Measurements from ENCODE around the gene DSCAM. TPM values are rescaled to one million over a fixed set of nuclear protein-coding genes. Genes with fewer than 3 reads are reported as not detected.

Gene DSCAM
- total RNA-seq, 4 donors from 2014 or later: not detected

DNA sequence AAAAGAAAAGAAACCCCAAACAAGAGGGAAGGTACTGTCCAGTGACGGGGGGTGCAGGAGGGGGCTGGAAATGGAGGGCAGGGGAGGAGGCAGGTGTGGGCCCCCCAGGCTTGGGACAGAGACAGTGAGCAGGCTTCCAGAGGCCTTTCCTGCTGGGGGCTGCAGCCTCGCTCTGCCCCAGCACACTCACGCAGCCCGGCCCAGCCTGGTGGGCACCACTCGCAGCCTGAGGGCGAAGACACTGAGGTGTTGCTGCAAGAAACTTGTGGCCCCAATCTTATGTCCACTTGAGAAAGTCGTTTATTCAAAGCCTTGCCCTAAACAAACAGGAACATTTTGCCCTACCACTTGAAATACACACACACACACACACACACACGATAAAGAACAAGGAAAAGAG is 705.3 kb downstream of the DSCAM start:
- Histone ChIP-seq H3K4me3 (no peak overlapping the region), H3K36me3 (no peaks in the 10 kb centered on the region), H3K9me3 (no peaks in the 10 kb centered on the region), H3K27ac (no peak overlapping the region), H3K4me1 (no peaks in the 10 kb centered on the region), H3K27me3 (no peaks in the 10 kb centered on the region)
- WGBS, 2 donors (ENCODE audit: low coverage in 1 of 2): 34 to 100% methylated on average over 1 to 2 of the region's 8 CpGs
- no peak for ATAC-seq
- no peak for TF ChIP-seq EP300 (IDR thresholded peaks at IDR 0.05)
- TF ChIP-seq, protein P1, sequence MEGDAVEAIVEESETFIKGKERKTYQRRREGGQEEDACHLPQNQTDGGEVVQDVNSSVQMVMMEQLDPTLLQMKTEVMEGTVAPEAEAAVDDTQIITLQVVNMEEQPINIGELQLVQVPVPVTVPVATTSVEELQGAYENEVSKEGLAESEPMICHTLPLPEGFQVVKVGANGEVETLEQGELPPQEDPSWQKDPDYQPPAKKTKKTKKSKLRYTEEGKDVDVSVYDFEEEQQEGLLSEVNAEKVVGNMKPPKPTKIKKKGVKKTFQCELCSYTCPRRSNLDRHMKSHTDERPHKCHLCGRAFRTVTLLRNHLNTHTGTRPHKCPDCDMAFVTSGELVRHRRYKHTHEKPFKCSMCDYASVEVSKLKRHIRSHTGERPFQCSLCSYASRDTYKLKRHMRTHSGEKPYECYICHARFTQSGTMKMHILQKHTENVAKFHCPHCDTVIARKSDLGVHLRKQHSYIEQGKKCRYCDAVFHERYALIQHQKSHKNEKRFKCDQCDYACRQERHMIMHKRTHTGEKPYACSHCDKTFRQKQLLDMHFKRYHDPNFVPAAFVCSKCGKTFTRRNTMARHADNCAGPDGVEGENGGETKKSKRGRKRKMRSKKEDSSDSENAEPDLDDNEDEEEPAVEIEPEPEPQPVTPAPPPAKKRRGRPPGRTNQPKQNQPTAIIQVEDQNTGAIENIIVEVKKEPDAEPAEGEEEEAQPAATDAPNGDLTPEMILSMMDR (IDR thresholded peaks at IDR 0.05): no peak
- no peak for TF ChIP-seq POLR2A (IDR thresholded peaks at IDR 0.05)
- no peak for TF ChIP-seq POLR2AphosphoS5 (IDR thresholded peaks at IDR 0.05)

GRCh38 chr21:40140675-40141074 is 706.3 kb downstream of the DSCAM start:
- H3K4me3 ChIP-seq: no peak overlapping the region
- 78% methylated on average over 2 of the region's 3 CpGs; no CpG with 5 or more reads in 1 of the 2 donors for WGBS, 2 donors (ENCODE audit: low coverage in 1 of 2)
- no peaks in the 10 kb centered on the region for H3K36me3 ChIP-seq
- TF ChIP-seq POLR2AphosphoS5 (IDR thresholded peaks at IDR 0.05) (no peak), EP300 (IDR thresholded peaks at IDR 0.05) (no peak), POLR2A (IDR thresholded peaks at IDR 0.05) (no peak)
- TF ChIP-seq, protein P1 (IDR thresholded peaks at IDR 0.05): no peak
- no peak overlapping the region for H3K27ac ChIP-seq
- H3K27me3 ChIP-seq: no peaks in the 10 kb centered on the region
- H3K4me1 ChIP-seq: no peaks in the 10 kb centered on the region
- H3K9me3 ChIP-seq: no peaks in the 10 kb centered on the region
- ATAC-seq: no peak

DNA sequence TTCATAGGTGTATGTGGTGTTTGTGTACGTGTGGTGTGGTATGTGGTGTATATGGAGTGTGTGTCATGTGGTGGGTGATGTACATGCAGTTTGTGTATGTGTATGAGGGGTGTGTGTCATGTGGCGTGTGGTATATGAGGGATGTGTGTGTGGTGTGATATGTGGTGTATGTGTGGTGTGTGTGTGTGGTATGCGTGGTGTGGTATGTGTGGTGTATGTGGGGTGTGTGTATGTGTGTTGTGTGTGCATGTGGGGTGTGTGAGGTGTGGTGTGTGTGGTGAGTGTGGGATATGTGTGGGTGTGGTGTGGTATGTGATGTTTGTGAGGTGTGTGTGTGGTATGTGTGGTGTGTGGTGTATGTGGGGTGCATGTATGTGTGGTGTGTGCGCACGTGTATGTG is 707.3 kb downstream of the DSCAM start:
- TF ChIP-seq EP300 (IDR thresholded peaks at IDR 0.05) (no peak), POLR2A (IDR thresholded peaks at IDR 0.05) (no peak), POLR2AphosphoS5 (IDR thresholded peaks at IDR 0.05) (no peak)
- TF ChIP-seq, protein P1 (IDR thresholded peaks at IDR 0.05): no peak
- no peak overlapping the region for H3K4me3 ChIP-seq
- no peaks in the 10 kb centered on the region for H3K4me1 ChIP-seq
- 70 to 85% methylated on average over 4 to 5 of the region's 5 CpGs for WGBS, 2 donors (ENCODE audit: low coverage in 1 of 2)
- no peak overlapping the region for H3K27ac ChIP-seq
- ATAC-seq: no peak
- H3K27me3 ChIP-seq: no peaks in the 10 kb centered on the region
- no peaks in the 10 kb centered on the region for H3K36me3 ChIP-seq
- H3K9me3 ChIP-seq: no peaks in the 10 kb centered on the region

- no peak for ATAC-seq
- 92 to 100% methylated on average over 2 to 7 of the region's 7 CpGs for WGBS, 2 donors (ENCODE audit: low coverage in 1 of 2)
- no peaks in the 10 kb centered on the region for H3K36me3 ChIP-seq
Measured at GRCh38 chr21:40136571-40136970, 710.4 kb downstream of the DSCAM start.

More at GRCh38 chr21:40136571-40136970, 710.4 kb downstream of the DSCAM start:
- Histone ChIP-seq H3K4me1 (no peaks in the 10 kb centered on the region), H3K4me3 (no peak overlapping the region), H3K27ac (no peak overlapping the region), H3K9me3 (peaks cover 0 to 6% (median 0%) of the 10 kb centered on the region in 3 donors), H3K27me3 (no peaks in the 10 kb centered on the region)
- no peak for TF ChIP-seq EP300 (IDR thresholded peaks at IDR 0.05)
- TF ChIP-seq POLR2A (IDR thresholded peaks at IDR 0.05): no peak
- no peak for TF ChIP-seq POLR2AphosphoS5 (IDR thresholded peaks at IDR 0.05)
- TF ChIP-seq, protein P1 (IDR thresholded peaks at IDR 0.05): no peak

All from gastroesophageal sphincter (tissue), 4 donors.